Stimulated activated CD4-positive, alpha-beta T cell treated with anti-CD3 and anti-CD28 coated beads, Interleukin-15, amount 100 ng/mL, for 1 hour (primary cell): ENCODE data around the gene PHYH.
"Not testable (repeated sequence)": the region's sequence is repeated elsewhere in the genome, so short reads cannot be mapped to it uniquely, and the experiment has no call there.

ENCODE experiments used
- DNase-seq, 2 donors: peaks; one replicate each; pipeline ENCODE4 v3.0.0-alpha.2; 2020; ENCODE audit warnings: low read depth in 1 of 2, low spot score in 1 of 2

PHYH gene

DNA sequence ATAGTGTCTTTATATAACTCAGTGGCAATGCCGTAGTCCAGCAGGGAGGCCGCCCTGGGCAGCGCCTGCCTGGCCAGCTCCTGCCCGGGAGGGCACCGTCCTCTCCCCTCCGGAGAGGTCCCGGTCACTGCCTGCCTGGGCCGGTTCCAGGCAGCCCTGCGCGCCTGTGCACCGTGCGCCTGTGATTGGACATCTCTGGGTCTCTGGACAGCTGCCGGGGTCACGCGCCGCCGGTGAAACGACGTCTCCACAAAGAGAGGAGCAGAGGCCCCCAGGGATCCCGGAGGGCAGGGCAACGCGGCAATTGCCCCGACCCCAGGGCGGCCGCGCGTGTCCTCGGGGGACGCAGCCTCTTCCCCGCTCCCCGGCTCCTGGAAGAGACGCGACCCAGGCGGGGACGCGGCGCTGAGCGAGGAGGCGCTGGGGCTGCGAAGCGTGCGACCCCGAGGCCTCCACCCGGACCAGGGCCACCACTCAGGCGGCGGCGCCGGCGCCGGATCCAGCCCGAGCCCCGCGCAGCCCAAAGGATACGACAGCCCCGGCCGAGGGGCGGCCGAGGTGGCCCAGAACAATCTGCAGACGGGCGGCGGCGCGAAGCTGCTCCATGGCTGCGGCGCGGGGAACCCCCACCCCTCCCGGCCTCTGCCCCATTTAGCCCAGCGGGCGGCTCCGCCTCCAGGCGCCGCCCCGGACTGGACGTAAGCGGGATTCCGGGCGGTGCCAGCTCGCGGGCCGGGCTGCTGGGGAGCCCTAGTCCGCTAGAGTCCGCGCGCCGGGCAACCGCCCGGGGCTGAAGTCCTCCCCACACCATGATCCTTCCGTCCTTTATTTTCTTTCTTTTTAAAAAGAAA, at the start of gene PHYH:
TSS of gene PHYH (minus strand) at position 628 of the 851 bp plus-strand sequence. CDS start at position 606, 22 bp downstream.
- peak; percentile 69 for DNase-seq

DNA sequence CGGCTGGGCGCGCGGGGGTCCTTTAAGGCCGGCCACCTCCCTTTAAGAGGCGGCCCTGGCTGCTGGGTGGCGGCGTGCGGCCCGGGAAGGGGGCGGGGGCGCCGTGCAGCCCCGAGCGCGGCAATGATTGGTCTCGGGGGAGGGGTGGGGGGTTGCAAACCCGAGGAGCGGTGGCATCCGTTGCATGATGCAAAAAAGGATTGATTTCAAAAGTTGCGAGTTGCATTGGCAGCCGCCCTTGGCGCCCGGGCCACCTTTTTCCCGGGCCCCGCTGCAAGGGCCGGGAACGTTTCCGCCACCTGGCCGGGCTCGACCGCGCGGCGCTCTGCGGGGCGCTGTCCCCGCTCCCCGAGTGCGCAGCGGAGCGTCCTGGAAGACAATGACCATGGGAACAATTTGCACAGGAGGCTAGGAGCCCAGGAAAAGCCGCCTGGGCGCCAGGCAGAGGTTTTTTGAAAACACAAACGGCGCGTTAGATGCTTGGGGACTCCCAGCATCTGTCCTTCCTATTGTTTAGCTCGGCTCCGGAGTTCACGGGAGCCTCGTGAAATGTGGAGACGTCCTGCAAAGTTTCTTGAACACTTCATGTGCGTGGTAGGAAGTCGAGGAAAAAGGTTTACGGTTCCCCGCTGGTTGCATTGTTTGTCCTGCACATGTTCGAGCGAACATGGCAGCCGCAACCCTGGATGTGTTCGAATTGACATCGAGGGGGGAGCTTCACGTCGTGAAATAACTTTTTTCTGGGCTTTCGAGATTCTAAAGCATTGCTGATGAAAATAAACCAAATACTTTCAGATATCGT, 48.6 kb upstream of the PHYH start, which contains the start of gene SEPHS1:
TSS of gene SEPHS1 (minus strand) at position 78 of the 802 bp plus-strand sequence. CDS start 3,343 bp downstream, outside the sequence.
- DNase-seq: peak; percentile 53 to 78

DNA sequence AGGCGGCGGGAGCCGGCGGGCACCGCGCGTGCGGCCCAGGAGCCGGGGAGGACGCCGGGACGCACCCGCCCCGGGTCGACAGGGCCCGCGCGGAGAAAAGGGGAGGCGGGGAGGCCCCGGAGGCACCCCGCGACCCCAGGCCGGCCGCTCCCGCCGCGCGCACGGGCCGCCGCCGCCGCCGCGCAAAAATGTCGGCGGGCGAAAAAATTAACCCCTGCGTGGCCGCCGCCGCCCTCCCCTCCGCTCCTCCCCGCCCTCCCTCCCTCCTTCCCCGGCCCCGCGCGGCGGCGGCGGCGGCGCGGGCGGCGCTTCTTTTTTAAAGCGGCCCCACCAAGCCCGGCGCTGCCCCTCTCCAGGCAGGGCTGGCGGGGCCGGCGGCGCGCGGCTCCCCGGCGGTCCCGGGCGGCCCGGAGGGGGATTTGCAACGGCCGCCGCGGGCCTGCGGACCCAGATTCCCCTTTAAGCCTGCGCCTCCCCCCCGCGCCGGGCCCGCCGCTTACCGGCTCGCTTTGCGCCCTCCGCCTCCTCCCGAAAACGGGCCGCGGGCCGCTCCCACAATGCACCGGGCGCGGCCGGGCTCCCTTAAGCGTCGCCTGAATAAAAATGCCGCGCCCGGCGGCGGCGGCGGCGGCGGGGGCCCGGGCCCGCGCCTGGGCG, 47.8 kb upstream of the PHYH start:
- DNase-seq: peak; percentile 57 to 73

DNA sequence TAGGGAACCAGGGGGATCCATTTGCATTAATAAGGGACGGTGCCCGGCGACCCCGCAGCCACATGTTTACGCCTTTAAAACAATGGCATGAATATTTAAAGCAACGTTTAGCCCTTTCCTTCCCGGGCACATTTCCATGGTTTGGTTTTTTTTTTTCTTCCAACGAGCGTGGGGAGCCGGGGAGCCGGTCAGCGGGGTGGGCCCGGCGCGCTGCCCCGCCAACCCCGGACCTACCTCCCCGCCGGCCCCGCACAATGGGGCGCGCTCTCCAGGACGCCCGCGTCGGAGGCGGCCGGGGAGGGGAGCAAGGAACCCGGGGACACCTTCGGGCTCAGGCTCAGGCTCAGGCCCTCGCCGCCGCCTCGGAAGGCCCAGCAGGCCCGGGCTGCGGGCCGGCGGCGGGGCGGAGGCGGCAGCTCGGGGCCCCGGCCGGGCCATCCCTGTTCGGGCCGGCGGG, 47.2 kb upstream of the PHYH start:
- DNase-seq: no peak

DNA sequence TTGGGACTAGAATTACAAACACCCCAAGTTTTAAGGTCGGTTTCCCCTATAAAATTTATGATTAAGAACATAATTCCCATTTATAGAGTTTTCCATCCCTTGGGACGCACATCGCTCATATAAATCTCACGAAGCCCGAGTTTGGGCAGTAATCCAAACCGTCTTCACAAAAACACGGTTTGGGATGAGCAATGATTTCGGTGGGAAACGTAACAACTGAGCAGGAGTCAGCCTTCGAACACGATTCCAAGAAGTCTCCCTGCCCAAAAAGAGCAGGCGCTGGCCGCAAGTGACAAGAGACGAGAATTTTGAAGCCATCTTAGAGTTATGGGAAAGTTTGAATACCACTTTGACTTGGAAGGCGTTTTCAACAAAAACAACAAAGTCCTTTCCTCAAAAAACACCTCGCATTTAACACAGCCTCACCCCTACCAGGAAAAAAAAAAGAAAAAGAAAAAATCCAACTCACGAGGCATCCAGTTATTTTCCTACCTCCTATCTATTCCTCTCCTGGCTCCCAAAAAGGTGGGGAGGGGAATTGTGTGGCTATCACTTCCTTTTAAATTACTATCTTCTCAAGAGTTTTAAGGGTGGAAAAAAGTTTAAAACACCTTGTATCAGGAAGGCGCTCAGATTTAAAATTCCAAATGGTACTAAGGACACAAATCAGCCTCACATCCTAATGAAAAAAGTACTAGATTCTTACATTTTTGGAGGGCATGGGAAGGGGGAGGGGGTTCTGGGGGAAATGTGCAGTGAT, 46.6 kb upstream of the PHYH start:
- no peak for DNase-seq

DNA sequence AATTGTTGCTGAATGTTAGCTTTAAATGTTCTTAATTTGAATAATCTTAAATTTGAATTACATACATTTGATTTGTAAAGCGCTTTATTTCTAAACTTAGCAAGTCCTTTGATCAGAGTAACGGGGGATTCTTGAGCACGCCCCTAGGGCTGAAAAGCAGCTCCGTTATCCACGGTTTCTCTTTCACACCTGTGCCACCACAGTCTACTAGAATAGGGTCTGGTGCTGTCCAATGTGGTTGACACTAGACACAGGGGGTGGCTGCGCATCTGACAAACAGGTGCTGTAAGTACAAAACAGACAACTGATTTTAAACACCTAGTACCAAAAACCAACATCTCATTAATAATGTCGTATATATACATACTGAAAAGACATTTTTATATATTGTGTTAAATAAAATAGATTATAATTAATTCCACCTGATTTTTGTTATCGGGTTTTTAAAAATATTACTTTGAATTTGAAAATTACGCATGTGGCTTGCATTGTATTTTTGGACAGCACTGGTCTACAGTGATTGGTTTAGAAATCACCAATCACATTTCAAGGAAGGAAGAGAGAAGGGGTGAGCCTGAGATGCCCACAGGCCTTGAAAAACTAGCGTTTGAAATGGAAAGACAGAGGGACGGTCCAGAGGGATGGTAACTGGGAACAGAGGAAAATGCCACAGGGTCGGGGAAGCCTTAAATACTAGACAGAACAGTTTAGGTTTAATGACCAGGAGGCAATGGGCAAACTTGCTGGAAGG, 40.9 kb upstream of the PHYH start:
- DNase-seq: no peak

DNA sequence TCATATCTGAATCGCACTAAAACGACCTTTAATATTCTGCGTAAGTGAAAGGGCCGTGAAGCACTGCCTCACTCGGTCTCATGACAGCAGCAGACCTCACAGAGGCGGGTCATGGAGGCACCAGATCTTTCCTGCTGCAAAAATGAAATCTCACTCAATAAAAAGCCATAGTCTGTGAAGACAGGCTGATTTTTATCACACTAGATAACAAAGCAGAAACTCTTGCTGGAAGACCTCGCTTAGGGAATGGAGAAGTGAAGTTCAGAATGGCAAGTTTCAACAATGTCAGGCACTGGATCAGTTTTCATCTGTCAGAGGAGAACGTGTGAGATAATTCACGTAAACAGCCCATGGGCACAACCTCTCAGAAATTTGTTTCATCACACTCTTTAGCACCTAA, 40.2 kb upstream of the PHYH start:
- no peak for DNase-seq

DNA sequence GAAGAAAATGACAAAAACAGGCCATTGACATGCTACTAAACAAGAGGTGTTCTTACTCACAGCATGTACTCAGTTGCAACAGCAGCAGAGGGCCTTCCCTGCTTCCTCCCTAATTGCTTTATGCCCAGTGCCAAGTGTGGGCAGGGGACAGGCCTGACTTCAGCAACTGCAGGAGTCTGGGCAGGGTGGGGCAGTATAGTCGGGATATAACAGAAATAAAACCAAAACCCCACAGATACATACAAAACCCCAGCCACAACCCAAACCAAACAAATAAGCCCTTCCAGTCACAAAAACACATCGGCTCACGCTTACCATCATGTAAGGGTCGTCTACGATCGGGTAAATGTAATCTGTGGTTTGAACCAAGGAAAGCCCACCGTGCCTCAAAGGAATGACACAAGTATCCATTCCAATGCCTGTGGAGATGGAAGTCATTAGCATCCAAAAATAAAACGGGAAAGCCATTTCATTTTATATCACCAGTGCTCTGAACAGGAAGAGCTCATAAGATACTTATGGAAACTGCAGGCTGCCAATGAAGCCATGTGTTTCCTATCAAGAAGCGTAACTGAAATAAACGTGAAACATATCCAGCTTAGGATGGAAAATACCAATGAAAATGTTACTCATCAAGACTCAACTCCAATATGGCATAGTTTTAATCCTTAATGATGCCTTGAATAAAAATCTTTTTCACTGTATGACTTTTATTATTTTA, 38.7 kb upstream of the PHYH start:
- no peak for DNase-seq

DNA sequence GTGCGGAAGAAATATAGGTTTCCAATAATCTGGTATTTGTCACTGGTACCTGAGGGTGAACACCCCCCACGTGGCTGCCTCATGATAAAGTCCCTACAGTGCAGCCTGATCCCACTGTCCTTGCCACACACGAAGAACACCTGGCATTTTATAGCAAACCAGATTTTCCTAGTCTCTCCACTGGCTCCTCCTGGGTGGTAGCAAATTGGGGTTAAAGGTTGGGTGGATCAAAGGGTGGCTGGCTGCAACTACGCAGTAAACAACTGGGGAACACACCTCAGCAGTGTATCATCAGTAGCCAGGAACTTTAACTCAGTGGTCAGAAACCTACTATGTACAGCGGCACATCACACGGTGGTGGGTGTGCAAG, 37.9 kb upstream of the PHYH start:
- DNase-seq: no peak

DNA sequence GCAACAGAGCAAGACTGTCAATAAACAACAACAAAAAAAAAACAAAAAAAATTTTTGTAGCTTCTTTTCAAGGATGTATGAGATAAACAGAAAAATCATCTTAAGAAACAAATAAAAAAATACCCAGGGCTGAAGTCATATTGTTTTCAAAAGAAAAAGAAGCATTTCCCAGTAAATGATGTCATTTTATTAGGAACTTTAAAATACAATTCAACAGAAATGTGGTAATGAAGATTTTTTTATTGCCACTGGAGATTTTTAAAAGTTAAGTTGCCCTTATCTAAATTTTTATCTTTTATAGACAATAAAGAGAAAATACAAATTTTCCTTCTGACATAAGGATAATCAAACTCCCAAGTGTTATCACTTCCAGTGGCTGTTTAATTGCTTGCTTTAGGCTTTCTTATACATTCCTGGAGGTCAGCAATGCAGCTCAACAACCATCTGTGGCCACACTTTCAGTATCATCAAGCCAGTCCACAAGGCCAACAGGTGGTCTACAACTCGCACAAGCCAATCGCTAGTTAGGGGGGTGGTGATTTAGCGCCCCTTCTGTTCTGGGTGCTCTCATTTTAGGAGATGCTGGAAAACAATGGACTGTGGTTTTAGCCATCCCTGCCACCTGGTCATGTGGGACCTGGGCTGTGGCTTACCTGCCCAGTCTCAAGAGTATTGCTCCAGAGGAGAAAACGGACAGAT, 37.4 kb upstream of the PHYH start:
- DNase-seq: no peak

DNA sequence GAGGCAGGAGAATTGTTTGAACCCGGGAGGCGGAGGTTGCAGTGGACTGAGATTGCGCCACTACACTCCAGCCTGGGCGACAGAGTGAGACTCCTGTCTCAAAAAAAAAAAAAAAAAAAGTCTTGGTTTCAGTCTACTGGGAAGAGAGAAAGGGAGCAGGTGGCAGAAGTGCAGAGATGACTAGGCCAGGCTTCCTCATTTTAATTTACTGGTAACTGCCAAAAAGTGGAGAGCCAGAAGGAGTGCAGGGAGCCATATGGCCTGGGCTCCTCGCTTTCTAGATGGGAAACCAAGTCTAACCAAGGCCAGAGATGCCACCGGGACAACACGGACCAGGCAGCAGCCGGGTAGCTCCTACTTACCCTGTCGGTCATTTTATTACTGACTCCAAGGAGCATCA, 36.0 kb upstream of the PHYH start:
- DNase-seq: no peak

DNA sequence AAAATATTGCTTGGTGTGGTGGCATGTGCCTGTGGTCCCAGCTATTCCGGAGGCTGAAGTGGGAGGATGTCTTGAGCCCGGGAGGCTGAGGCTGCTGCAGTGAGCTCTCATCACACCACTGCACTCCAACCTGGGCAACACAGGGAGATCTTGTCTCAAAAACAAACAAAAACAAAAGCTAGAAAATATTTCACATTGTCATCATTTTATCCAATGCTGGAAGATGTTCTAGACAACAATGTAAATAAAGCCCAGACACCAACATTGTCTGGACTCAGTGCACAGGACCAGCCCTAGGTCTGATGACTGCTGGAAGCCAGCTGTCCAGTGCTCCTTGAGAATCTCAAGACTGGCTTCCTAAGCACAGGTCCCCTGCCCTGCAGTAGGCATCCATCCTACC, 34.7 kb upstream of the PHYH start:
- DNase-seq: no peak

DNA sequence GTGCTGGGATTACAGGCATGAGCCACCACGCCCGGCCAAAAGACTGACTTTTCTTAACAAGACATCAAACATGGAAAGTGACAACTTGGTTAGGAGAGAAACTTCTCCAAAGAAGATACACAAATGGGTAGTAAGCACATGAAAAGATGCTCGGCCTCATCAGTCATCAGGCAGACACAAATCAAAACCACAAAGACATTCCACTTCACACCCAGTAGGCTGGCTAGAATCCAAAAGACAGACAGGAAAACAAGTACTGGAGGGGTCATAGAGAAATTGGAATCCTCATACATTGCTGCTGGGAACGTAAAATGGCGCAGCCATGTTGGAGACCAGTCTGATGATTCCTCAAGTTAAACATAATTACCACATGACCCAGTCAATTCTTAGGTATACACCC, 31.8 kb upstream of the PHYH start:
- no peak for DNase-seq

DNA sequence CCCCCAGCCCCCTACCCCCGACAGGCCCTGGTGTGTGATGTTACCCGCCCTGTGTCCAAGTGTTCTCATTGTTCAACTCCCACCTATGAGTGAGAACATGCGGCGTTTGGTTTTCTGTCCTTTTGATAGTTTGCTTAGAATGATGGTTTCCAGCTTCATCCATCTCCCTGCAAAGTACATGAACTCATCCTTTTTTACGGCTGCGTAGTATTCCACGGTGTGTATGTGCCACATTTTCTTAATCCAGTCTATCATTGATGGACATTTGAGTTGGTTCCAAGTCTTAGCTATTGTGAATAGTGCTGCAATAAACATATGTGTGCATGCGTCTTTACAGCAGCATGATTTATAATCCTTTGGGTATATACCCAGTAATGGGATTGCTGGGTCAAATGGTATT, 31.1 kb upstream of the PHYH start:
- not testable (repeated sequence) for DNase-seq

DNA sequence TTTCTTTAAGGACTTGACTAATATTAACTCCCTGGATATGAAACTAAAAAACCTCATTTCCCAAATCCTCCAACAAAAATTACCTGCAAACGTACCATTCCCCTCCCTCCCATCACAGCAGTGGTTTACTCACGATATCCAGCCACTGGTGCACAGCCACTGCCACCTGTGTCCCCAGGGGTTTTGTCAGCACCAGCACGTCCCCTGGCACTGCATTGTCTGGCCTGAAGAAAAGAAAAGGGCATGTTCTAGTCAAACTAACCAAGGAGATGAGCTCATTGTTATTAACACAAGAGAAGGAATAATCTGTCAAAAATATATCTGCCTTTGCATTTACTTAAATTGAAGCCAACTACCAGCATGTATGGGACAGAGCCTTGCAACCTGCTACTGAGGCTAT, 29.7 kb upstream of the PHYH start:
- DNase-seq: no peak

DNA sequence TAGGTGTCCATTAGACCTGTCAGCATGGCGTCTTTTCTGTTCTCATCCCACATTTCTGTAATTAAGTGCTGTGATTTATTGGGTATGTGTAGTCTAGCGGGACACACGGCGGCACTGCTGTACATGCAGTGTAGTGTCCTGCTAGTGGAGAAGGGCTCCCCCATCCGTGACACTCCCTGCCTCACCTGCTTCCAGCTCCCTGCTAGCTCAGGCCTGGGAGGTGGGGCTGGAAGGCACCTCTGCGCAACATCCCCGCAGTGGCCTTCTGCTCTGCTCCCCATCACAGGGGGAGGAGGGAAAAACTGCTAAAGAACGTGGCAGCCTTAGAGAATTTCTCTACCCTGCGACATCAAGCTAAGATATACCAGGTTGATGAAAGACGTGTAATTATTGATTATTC, 28.7 kb upstream of the PHYH start:
- DNase-seq: no peak

DNA sequence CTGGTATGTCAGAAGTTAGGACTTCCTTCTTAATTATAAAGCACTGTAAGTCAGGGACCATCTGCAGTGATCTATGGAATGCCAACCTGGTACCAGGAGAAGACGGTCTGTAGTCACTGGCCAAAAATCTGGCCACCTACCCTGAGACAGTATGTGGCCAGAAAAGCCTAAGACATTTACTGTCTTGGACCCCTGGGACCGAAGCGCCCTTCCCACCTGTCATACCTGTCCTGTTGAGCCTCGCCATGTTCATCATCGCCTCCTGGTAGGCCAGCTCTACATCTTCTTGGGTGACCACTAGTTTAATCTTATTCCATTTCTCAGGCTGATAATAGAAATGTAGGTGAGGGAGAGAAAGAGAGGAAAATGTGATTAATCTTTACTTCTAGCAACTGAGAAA, 28.3 kb upstream of the PHYH start:
- no peak for DNase-seq

DNA sequence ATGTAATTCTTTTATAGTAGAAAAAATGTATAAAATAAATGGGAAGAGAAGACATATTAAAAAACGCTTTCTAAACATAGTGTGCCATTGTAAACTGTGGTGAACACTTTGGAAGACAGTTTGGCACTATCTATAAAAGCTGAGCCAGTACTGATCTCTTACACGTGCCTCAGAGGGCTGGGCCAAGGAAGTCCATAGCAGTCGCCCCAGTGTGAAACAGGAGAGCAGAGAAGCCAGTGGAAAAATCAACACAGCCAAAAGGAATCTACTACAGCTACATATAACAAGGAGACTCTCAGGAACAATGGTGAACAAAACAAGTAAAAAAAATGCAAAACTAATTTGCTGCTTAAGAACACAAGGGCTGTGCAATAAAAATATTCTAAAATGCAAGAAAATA, 27.7 kb upstream of the PHYH start:
- no peak for DNase-seq

DNA sequence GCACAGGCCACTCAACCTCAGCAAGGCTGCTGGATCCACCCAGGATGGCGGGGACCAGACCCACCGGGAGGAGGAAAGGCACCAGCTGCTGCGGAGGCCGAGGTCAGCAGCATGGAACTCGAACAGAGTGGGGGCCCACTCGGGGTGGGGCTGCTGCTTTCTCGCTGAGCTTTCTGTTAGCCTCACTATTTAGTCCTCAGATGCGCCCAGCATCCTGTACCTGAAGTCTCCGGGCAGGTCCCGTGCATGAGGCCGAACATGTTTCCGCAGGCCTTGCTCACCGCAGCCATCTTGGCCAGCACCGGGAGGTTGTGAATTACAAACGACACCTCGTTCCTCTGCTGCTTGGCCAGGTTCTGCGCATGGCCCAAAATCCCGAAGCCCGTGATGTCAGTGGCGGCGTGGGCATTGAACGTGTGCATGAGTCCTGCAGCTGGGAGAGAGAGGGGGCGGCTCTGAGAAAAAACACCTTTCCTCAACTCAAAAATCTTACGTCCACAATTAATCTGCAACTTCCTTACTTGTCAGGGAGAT, 22.8 kb upstream of the PHYH start:
- no peak for DNase-seq
